K562 (cell line): ENCODE data around the gene FITM1. TPM values are rescaled to one million over a fixed set of nuclear protein-coding genes. Genes with fewer than 3 reads are reported as not detected.

Source experiments
- ATAC-seq: fragments of 200-7000 bp; cut with Tn5 transposase; 3 replicates; pipeline ENCODE4 v1.9.1; 2020; ENCODE audit warnings: moderate library complexity
- BruUV-seq: library from RNA; stranded (reverse); fragments of 400-500 nt; replicated peaks from 2 replicates; lab custom pipeline; 2021; lab: Mats Ljungman, UMichigan
- CTCF ChIA-PET: fragments of 300-600 bp; formaldehyde crosslinking; extraction: SDS; loops from one replicate; lab custom pipeline; 2021; ENCODE audit warnings: low intra/inter-chr PET ratio; lab: Yijun Ruan, JAX
- POLR2A ChIA-PET: fragments of 300-600, 350-650 bp; sonication (Branson Sonifier 250); formaldehyde crosslinking; extraction: SDS; loops from one replicate; lab custom pipeline; 2021; ENCODE audit warnings: antibody characterized with exemption, inconsistent platforms; lab: Yijun Ruan, JAX
- DNase-seq, 4 experiments: peaks; one replicate each; pipeline versions ENCODE4 v3.0.0 to v3.0.0-alpha.2; 2011 to 2018; ENCODE audit warnings: low spot score in 3 of 4, mixed read lengths in 3 of 4; ENCODE audit errors: extremely low read depth in 1 of 4
- FAIRE-seq: peaks from 2 replicates; lab custom pipeline; 2011; peaks lifted over from hg19 to GRCh38; lab: Jason Lieb, UNC
- H2AFZ ChIP-seq: 2 replicates; pipeline ENCODE4 v1.6.0; 2011; ENCODE audit warnings: low read depth, low read length, control low read depth, inconsistent platforms
- H3K27ac ChIP-seq: fragments of 200-600 bp; 3 replicates; pipeline ENCODE4 v1.8.0; 2011; ENCODE audit warnings: low read depth, mild to moderate bottlenecking, control low read depth, inconsistent platforms, low read length, moderate library complexity, mixed read lengths; ENCODE audit errors: extremely low read depth
- H3K27me3 ChIP-seq, 2 experiments: fragments of 300-600 bp in 1 of 2; 2 replicates in 1 of 2; 3 replicates in 1 of 2; pipeline versions ENCODE4 v1.6.0 to v1.8.0; 2011; ENCODE audit warnings: inconsistent platforms in 2 of 2, low read length in 2 of 2, mild to moderate bottlenecking in 1 of 2, mixed read lengths in 1 of 2, moderate library complexity in 1 of 2; ENCODE audit not compliant: control insufficient read depth in 2 of 2, insufficient read depth in 2 of 2
- H3K36me3 ChIP-seq: fragments of 300-600 bp; 3 replicates; pipeline ENCODE4 v1.8.0; 2011; ENCODE audit warnings: mild to moderate bottlenecking, low read length, inconsistent platforms; ENCODE audit not compliant: control insufficient read depth, insufficient read depth
- H3K4me1 ChIP-seq, 2 experiments: fragments of 200-600 bp in 1 of 2; replicated peaks in 1 of 2; 2 replicates in 1 of 2; 3 replicates in 1 of 2; pipeline versions ENCODE4 v1.5.1 to v1.8.0; 2011; ENCODE audit warnings: inconsistent platforms in 2 of 2, low read length in 2 of 2, mild to moderate bottlenecking in 1 of 2, mixed read lengths in 1 of 2, moderate library complexity in 1 of 2; ENCODE audit not compliant: control insufficient read depth in 2 of 2, insufficient read depth in 2 of 2
- H3K4me2 ChIP-seq: 2 replicates; pipeline ENCODE4 v1.6.1; 2011; ENCODE audit warnings: low read length, control low read depth, inconsistent platforms, mixed read lengths; ENCODE audit not compliant: insufficient read depth
- H3K4me3 ChIP-seq: fragments of 200-600 bp; sonication (generic), shearing (Covaris generic); 2 replicates; pipeline ENCODE4 v1.5.1; 2016; ENCODE audit warnings: control low read depth, inconsistent platforms
- H3K79me2 ChIP-seq: fragments of 200-600 bp; 3 replicates; pipeline ENCODE4 v1.8.0; 2011; ENCODE audit warnings: low read length, inconsistent platforms; ENCODE audit not compliant: control insufficient read depth, insufficient read depth
- H3K9ac ChIP-seq, 2 experiments: 2 replicates each; pipeline versions ENCODE4 v1.6.0 to v1.6.1; 2011; ENCODE audit warnings: low read depth in 2 of 2, low read length in 2 of 2, control low read depth in 1 of 2, inconsistent platforms in 1 of 2, mild to moderate bottlenecking in 1 of 2, mixed read lengths in 1 of 2; ENCODE audit not compliant: insufficient read depth in 1 of 2
- H3K9me1 ChIP-seq: one replicate; pipeline ENCODE4 v1.6.0; 2011; ENCODE audit warnings: inconsistent platforms, mild to moderate bottlenecking, low read length, moderate library complexity; ENCODE audit not compliant: control insufficient read depth, insufficient read depth
- H3K9me3 ChIP-seq: replicated peaks from 2 replicates; pipeline ENCODE4 v1.5.1; 2011; ENCODE audit warnings: low read depth, low read length, inconsistent platforms; ENCODE audit not compliant: control insufficient read depth, insufficient read depth
- H4K20me1 ChIP-seq: replicated peaks from 2 replicates; pipeline ENCODE4 v1.6.1; 2011; ENCODE audit warnings: low read length, inconsistent platforms, mixed read lengths; ENCODE audit not compliant: control insufficient read depth, insufficient read depth
- ELK1 ChIP-seq: sonication (generic); formaldehyde crosslinking; IDR thresholded peaks from 2 replicates; pipeline ENCODE4 v1.8.1; 2022; ENCODE audit warnings: missing genetic modification reagents
- HEY1 ChIP-seq: fragments of 250-450 bp; sonication (Bioruptor Pico); IDR thresholded peaks from 2 replicates; pipeline ENCODE4 v1.5.0; 2020; ENCODE audit warnings: mild to moderate bottlenecking, moderate library complexity, borderline replicate concordance
- KLF13 ChIP-seq: fragments of 450-650 bp; IDR thresholded peaks from 2 replicates; pipeline ENCODE4 v1.6.1; 2016; ENCODE audit warnings: missing genetic modification characterization, low read depth, mild to moderate bottlenecking, missing compliant biosample characterization, moderate library complexity, borderline replicate concordance
- MYNN ChIP-seq, 2 experiments: sonication (generic); formaldehyde crosslinking in 1 of 2; IDR thresholded peaks; 2 replicates each; pipeline versions ENCODE4 v1.5.0 to v1.6.1; 2016 to 2020; ENCODE audit warnings: antibody characterized with exemption in 1 of 2, missing genetic modification reagents in 1 of 2
- NFE2 ChIP-seq: IDR thresholded peaks from 2 replicates; pipeline ENCODE4 v1.6.1; 2014; ENCODE audit warnings: antibody characterized with exemption, low read depth
- NRF1 ChIP-seq, 2 experiments: fragments of 450-650 bp; IDR thresholded peaks in 1 of 2; conservative IDR thresholded peaks in 1 of 2; 2 replicates each; pipeline ENCODE4 v1.6.1; 2014; ENCODE audit warnings: mild to moderate bottlenecking in 2 of 2
- PTTG1 ChIP-seq: fragments of 450-650 bp; IDR thresholded peaks from 2 replicates; pipeline ENCODE4 v1.6.1; 2016; ENCODE audit warnings: low read depth, mild to moderate bottlenecking, missing genetic modification characterization, missing compliant biosample characterization
- PYGO2 ChIP-seq: fragments of 450-650 bp; IDR thresholded peaks from 2 replicates; pipeline ENCODE4 v1.6.1; 2016; ENCODE audit warnings: mild to moderate bottlenecking, missing genetic modification characterization, moderate library complexity, missing compliant biosample characterization
- RNF2 ChIP-seq: sonication (generic); IDR thresholded peaks from 2 replicates; pipeline ENCODE4 v1.6.1; 2016
- RUNX1 ChIP-seq: sonication (generic); IDR thresholded peaks from 2 replicates; pipeline ENCODE4 v1.6.1; 2016; ENCODE audit warnings: antibody characterized with exemption, low read depth
- TFAP4 ChIP-seq: sonication (generic); formaldehyde crosslinking; IDR thresholded peaks from 2 replicates; pipeline ENCODE4 v1.8.0; 2022; ENCODE audit warnings: missing genetic modification reagents, mild to moderate bottlenecking, moderate library complexity, borderline replicate concordance
- TOE1 ChIP-seq, 2 experiments: fragments of 450-650 bp in 1 of 2; sonication (generic) in 1 of 2; formaldehyde crosslinking in 1 of 2; IDR thresholded peaks; 2 replicates each; pipeline versions ENCODE4 v1.7.1 to v1.8.0; 2016 to 2022; ENCODE audit warnings: borderline replicate concordance in 2 of 2, mild to moderate bottlenecking in 2 of 2, antibody characterized with exemption in 1 of 2, inconsistent platforms in 1 of 2, low read depth in 1 of 2, missing genetic modification reagents in 1 of 2, moderate library complexity in 1 of 2
- XRCC5 ChIP-seq: fragments of 200-400 bp; formaldehyde crosslinking; IDR thresholded peaks from 2 replicates; pipeline ENCODE4 v1.6.1; 2017; ENCODE audit warnings: low read depth, mild to moderate bottlenecking, low read length
- ZEB2 ChIP-seq: fragments of 450-650 bp; IDR thresholded peaks from 2 replicates; pipeline ENCODE4 v1.6.1; 2016
- ZKSCAN3 ChIP-seq: fragments of 250-450 bp; sonication (Bioruptor Pico); IDR thresholded peaks from 2 replicates; pipeline ENCODE4 v1.4.0; 2020
- ZNF24 ChIP-seq: fragments of 450-650 bp; IDR thresholded peaks from 2 replicates; pipeline ENCODE4 v1.6.1; 2016
- ZNF395 ChIP-seq: fragments of 200-800 bp; sonication (Bioruptor generic); IDR thresholded peaks from 2 replicates; pipeline ENCODE4 v1.6.1; 2017; ENCODE audit warnings: missing genetic modification characterization, missing compliant biosample characterization
- WGBS: fragments of 100-300 bp; shearing (Covaris generic); methylation state at CpG from one replicate; pipeline ENCODE4 v1.1.6; 2016; ENCODE audit warnings: low coverage, mixed read lengths; ENCODE audit not compliant: insufficient coverage; ENCODE audit errors: missing lambda C conversion rate; 5-methylcytosine and 5-hydroxymethylcytosine counted together
- in situ Hi-C: fragments of 300-500 bp; cut with MboI; formaldehyde crosslinking; loops from 4 replicates; pipeline ENCODE4 v1.15.0; 2018; ENCODE audit warnings: inconsistent platforms, mixed read lengths
- intact Hi-C: fragments of 100-400 bp; cut with micrococcal nuclease; formaldehyde crosslinking; loops from 2 replicates; pipeline ENCODE4 v1.14.2; 2022
- polyA plus RNA-seq, 8 experiments: library from polyadenylated mRNA; depleted of rRNA in 4 of 8; stranded (reverse) in 5 of 8; unstranded in 3 of 8; fragments of >200 nt; fragmentation: Nextera tagmentation in 2 of 8; fragmentation: Illumina TruSeq in 1 of 8; extraction: Ambion mirVana in 2 of 8; extraction: Trizol in 1 of 8; gene quantifications; 2 replicates each; pipeline versions ENCODE4 v1.2.1 to v1.2.3, GENCODE V29; 2011 to 2014; ENCODE audit warnings: inconsistent platforms in 1 of 8, missing spikeins in 1 of 8
- total RNA-seq, 7 experiments: library from RNA; depleted of rRNA in 6 of 7; stranded (reverse); fragments of >200 nt in 6 of 7; fragmentation: Illumina TruSeq in 2 of 7; extraction: Trizol in 2 of 7; gene quantifications; 2 replicates each; pipeline versions ENCODE4 v1.2.1 to v1.2.3, GENCODE V29; 2011 to 2021; ENCODE audit warnings: low replicate concordance in 1 of 7

FITM1 gene
- total and polyA plus RNA-seq, 9 of the 15 experiments (the other 6 are each of a cell fraction or from before 2014, with no cell fraction given): 0.09 to 0.20 TPM; not detected in 7

GRCh38 chr14:24130717-24131548, 474 bp downstream of the FITM1 start (continued):
- TF ChIP-seq TFAP4 (CRISPR knock-in tag) (no peak), PTTG1 (tag) (no peak), ZNF24 (no peak), XRCC5 (no peak), ELK1 (CRISPR knock-in tag) (no peak), KLF13 (tag) (no peak), ZEB2 (no peak), MYNN (IDR thresholded peaks at IDR 0.05) (no peak), MYNN (CRISPR knock-in tag; IDR thresholded peaks at IDR 0.05) (no peak)
- TF ChIP-seq, all 486 proteins: peak for 0

GRCh38 chr14:24131549-24131966, 1.1 kb downstream of the FITM1 start:
- 88% methylated on average over 8 of the region's 15 CpGs for WGBS
- intact Hi-C loops: no loop called here
- ATAC-seq (no peak), DNase-seq (no peak), FAIRE-seq (no peak)
- Histone ChIP-seq H3K9ac (no peak overlapping the region), H4K20me1 (no peaks in the 10 kb centered on the region), H3K4me3 (no peak overlapping the region), H3K27me3 (no peaks in the 10 kb centered on the region), H3K9me1 (no peaks in the 10 kb centered on the region)
- TF ChIP-seq HEY1 (CRISPR knock-in tag) (no peak), TOE1 (IDR thresholded peaks at IDR 0.05; ENCODE audit: borderline replicate concordance) (no peak), TOE1 (CRISPR knock-in tag; IDR thresholded peaks at IDR 0.05; ENCODE audit: borderline replicate concordance, low read depth) (no peak), RUNX1 (no peak), RNF2 (no peak), PYGO2 (tag) (no peak), ZNF395 (CRISPR knock-in tag) (no peak), NRF1 (conservative IDR thresholded peaks at IDR 0.05 in 1 of 2, IDR thresholded peaks at IDR 0.05 in 1 of 2) (no peak), NFE2 (no peak), ZKSCAN3 (CRISPR knock-in tag) (no peak)
- TF ChIP-seq, all 486 proteins: peak for 0
- no TSS peak for BruUV-seq
- H3K36me3 ChIP-seq: no peaks in the 10 kb centered on the region
- no peak overlapping the region for H3K4me2 ChIP-seq
- no peaks in the 10 kb centered on the region for H3K9me3 ChIP-seq
- no peak overlapping the region for H2AFZ ChIP-seq
- in situ Hi-C loops: no loop called here
- H3K79me2 ChIP-seq: peaks cover under 1% of the 10 kb centered on the region; the same call in 1 of the 3 replicates
- no peak overlapping the region for H3K27ac ChIP-seq
- peaks cover 4 to 23% of the 10 kb centered on the region in 2 experiments; a peak in 4 of 5 replicates for H3K4me1 ChIP-seq
- ChIA-PET CTCF (no interaction called here), POLR2A (no interaction called here)
